ENCODE data around the gene ZNF101. TPM values are rescaled to one million over a fixed set of nuclear protein-coding genes. Genes with fewer than 3 reads are reported as not detected.

ZNF101 gene
- total and polyA plus RNA-seq, 2 donors (not counting 1 experiment from before 2014, with no cell fraction given) = 4.4 to 5.4 TPM

DNA sequence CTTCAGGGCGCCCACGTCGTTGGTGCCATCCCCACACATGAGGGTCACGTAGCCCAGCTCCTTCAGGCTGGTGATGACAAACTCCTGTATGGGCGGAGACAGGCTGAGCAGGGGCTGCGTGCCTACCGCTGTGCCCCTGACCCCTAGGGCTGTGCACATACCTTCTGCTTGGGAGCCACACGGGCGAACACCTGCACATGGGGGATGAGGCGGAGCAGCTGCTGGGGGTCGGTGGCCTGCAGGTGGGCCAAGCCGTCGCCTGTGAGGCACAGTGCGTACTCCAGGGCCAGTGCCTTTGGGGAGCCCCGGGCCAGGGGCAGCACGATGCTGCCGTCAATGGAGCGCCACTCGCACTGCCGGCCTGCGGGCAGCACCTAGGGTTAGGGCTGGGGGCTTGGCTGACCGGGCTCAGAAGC lies 19.1 kb upstream of the ZNF101 start:
- Histone ChIP-seq H4K20me1 (ENCODE audit: control insufficient read depth, extremely low read depth, insufficient read depth, low read length) (no peaks in the 10 kb centered on the region), H3K9ac (ENCODE audit: insufficient read depth, low read length) (no peak overlapping the region), H3K4me1 (ENCODE audit: control insufficient read depth, extremely low read depth, insufficient read depth, low read length) (no peaks in the 10 kb centered on the region), H3K27ac (ENCODE audit: insufficient read depth, low read length) (no peak overlapping the region), H2AFZ (ENCODE audit: low read length) (no peak overlapping the region), H3K9me3 (ENCODE audit: control insufficient read depth, insufficient read depth, low read depth, low read length) (no peaks in the 10 kb centered on the region), H3K27me3 (ENCODE audit: control insufficient read depth, insufficient read depth, low read length) (no peaks in the 10 kb centered on the region), H3K79me2 (ENCODE audit: control insufficient read depth, insufficient read depth, low read length) (no peaks in the 10 kb centered on the region), H3K4me2 (ENCODE audit: extremely low read depth, insufficient read depth, low read length) (no peak overlapping the region), H3K4me3 (replicated peaks in 1 of 4; ENCODE audit: control extremely low read depth in 1 of 4, insufficient read depth in 1 of 4, low read depth in 3 of 4, low read length in 4 of 4) (no peak overlapping the region), H3K36me3 (ENCODE audit: control insufficient read depth, insufficient read depth, low read length) (peaks cover 51% of the 10 kb centered on the region)
- TF ChIP-seq EZH2 (IDR thresholded peaks at IDR 0.05; ENCODE audit: low read length, missing control alignments) = no peak
- TF ChIP-seq, protein P1, sequence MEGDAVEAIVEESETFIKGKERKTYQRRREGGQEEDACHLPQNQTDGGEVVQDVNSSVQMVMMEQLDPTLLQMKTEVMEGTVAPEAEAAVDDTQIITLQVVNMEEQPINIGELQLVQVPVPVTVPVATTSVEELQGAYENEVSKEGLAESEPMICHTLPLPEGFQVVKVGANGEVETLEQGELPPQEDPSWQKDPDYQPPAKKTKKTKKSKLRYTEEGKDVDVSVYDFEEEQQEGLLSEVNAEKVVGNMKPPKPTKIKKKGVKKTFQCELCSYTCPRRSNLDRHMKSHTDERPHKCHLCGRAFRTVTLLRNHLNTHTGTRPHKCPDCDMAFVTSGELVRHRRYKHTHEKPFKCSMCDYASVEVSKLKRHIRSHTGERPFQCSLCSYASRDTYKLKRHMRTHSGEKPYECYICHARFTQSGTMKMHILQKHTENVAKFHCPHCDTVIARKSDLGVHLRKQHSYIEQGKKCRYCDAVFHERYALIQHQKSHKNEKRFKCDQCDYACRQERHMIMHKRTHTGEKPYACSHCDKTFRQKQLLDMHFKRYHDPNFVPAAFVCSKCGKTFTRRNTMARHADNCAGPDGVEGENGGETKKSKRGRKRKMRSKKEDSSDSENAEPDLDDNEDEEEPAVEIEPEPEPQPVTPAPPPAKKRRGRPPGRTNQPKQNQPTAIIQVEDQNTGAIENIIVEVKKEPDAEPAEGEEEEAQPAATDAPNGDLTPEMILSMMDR (conservative IDR thresholded peaks at IDR 0.05 in 1 of 2, IDR thresholded peaks at IDR 0.05 in 1 of 2; ENCODE audit: low read depth in 1 of 2, low read length in 2 of 2) = no peak
- no peak for DNase-seq (ENCODE audit: low read depth in 2 of 2)

DNA sequence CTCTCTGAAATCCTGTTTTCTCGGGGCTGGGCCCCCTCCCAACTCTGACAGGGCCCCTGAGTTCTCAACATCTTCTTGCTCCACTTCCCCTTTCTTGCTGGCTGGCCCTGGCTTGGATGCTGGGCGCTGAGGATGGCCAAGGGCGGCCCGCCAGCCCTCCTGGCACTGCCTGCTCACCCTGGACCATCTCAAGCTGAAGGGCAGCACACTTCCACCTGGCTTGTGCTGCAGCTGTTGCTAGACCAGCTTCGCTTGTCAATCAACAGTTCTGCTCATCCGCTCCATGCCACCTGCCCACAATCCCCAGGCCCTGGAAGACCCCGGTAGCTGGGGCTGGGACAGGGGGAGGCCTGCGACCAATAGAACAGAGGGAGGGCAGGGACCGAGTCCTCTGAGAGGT lies 18.3 kb upstream of the ZNF101 start:
- TF ChIP-seq, protein P1 (conservative IDR thresholded peaks at IDR 0.05 in 1 of 2, IDR thresholded peaks at IDR 0.05 in 1 of 2; ENCODE audit: low read depth in 1 of 2, low read length in 2 of 2) = no peak
- TF ChIP-seq EZH2 (IDR thresholded peaks at IDR 0.05; ENCODE audit: low read length, missing control alignments) = no peak
- no peak overlapping the region for H3K4me3 ChIP-seq (replicated peaks in 1 of 4; ENCODE audit: control extremely low read depth in 1 of 4, insufficient read depth in 1 of 4, low read depth in 3 of 4, low read length in 4 of 4)
- peaks cover 52% of the 10 kb centered on the region for H3K36me3 ChIP-seq (ENCODE audit: control insufficient read depth, insufficient read depth, low read length)

DNA sequence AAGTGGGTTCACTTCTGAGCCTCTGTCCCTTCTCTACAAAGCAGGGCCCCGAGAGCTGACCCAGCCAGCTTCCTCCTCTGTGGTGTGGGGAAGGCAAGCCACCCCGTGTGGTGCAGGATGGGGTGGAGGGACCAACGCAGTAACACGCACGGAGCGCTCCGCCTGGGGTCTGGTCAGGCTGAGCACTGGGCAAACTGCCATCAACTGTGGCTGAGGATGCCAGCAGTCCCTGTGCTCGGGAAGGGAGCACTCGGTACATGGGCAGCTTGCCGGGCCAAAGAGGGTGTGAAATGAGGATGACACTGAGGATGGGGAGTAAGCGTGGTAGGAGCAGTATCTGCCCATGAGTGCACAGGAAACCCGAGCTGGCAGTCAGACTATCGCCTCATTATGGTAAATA lies 17.6 kb upstream of the ZNF101 start:
- no peaks in the 10 kb centered on the region for H3K4me1 ChIP-seq (ENCODE audit: control insufficient read depth, extremely low read depth, insufficient read depth, low read length)
- no peak overlapping the region for H3K4me3 ChIP-seq (replicated peaks in 1 of 4; ENCODE audit: control extremely low read depth in 1 of 4, insufficient read depth in 1 of 4, low read depth in 3 of 4, low read length in 4 of 4)
- no peaks in the 10 kb centered on the region for H3K27me3 ChIP-seq (ENCODE audit: control insufficient read depth, insufficient read depth, low read length)
- H3K36me3 ChIP-seq (ENCODE audit: control insufficient read depth, insufficient read depth, low read length) = peaks cover 53% of the 10 kb centered on the region
- H3K9me3 ChIP-seq (ENCODE audit: control insufficient read depth, insufficient read depth, low read depth, low read length) = no peaks in the 10 kb centered on the region
- H3K79me2 ChIP-seq (ENCODE audit: control insufficient read depth, insufficient read depth, low read length) = no peaks in the 10 kb centered on the region
- H3K27ac ChIP-seq (ENCODE audit: insufficient read depth, low read length) = no peak overlapping the region
- no peak overlapping the region for H3K4me2 ChIP-seq (ENCODE audit: extremely low read depth, insufficient read depth, low read length)
- no peak overlapping the region for H3K9ac ChIP-seq (ENCODE audit: insufficient read depth, low read length)
- H2AFZ ChIP-seq (ENCODE audit: low read length) = no peak overlapping the region
- H4K20me1 ChIP-seq (ENCODE audit: control insufficient read depth, extremely low read depth, insufficient read depth, low read length) = no peaks in the 10 kb centered on the region
- no peak for DNase-seq (ENCODE audit: low read depth in 2 of 2)
- TF ChIP-seq, protein P1 (conservative IDR thresholded peaks at IDR 0.05 in 1 of 2, IDR thresholded peaks at IDR 0.05 in 1 of 2; ENCODE audit: low read depth in 1 of 2, low read length in 2 of 2) = no peak
- no peak for TF ChIP-seq EZH2 (IDR thresholded peaks at IDR 0.05; ENCODE audit: low read length, missing control alignments)

More for the DNA sequence above, 18.3 kb upstream of the ZNF101 start:
- no peak overlapping the region for H3K9ac ChIP-seq (ENCODE audit: insufficient read depth, low read length)
- H3K79me2 ChIP-seq (ENCODE audit: control insufficient read depth, insufficient read depth, low read length) = no peaks in the 10 kb centered on the region
- no peaks in the 10 kb centered on the region for H3K4me1 ChIP-seq (ENCODE audit: control insufficient read depth, extremely low read depth, insufficient read depth, low read length)
- no peak for DNase-seq (ENCODE audit: low read depth in 2 of 2)
- H3K27me3 ChIP-seq (ENCODE audit: control insufficient read depth, insufficient read depth, low read length) = no peaks in the 10 kb centered on the region
- H4K20me1 ChIP-seq (ENCODE audit: control insufficient read depth, extremely low read depth, insufficient read depth, low read length) = no peaks in the 10 kb centered on the region
- H3K27ac ChIP-seq (ENCODE audit: insufficient read depth, low read length) = no peak overlapping the region
- H2AFZ ChIP-seq (ENCODE audit: low read length) = no peak overlapping the region
- no peak overlapping the region for H3K4me2 ChIP-seq (ENCODE audit: extremely low read depth, insufficient read depth, low read length)
- no peaks in the 10 kb centered on the region for H3K9me3 ChIP-seq (ENCODE audit: control insufficient read depth, insufficient read depth, low read depth, low read length)

Data from fibroblast of lung (primary cell).